Measurements from ENCODE around the gene HOXB5.

The HOXB5 gene

DNA sequence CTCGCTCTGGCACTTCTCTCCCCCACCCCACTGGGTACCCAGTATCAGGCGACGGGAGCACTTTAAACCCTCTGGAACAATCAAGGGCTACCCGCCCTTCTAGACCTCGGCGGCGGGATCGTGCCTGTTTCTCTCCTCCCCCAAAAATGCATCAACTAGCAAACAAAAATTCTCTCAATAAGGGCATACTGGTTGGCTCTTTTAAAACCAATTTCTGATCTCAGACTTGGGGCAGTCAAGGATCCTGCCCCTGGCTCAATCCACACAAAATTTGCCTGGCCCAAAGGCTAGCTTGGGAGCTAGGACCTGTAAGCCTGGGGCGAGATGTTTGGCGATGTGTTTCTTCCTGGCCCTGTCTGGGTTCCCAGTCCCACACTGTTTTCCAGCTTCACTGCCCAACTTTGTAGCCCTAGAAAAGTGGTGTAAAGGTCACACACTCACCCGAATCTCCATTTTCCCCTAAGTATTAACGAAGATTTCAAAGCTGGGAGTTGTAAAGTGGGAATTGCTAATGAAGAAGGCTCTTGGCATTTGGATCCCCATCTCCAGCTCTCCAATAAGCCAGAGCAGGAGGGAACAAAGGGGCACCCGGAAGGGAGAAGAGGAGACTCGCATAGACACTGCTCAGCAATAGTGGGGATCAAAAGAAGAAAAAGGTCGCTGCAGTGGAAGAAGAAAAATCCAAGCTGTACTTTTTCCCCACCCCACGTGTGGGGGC lies 34.3 kb downstream of the HOXB5 start:
- DNase-seq (ENCODE audit: low read depth) = no peak

DNA sequence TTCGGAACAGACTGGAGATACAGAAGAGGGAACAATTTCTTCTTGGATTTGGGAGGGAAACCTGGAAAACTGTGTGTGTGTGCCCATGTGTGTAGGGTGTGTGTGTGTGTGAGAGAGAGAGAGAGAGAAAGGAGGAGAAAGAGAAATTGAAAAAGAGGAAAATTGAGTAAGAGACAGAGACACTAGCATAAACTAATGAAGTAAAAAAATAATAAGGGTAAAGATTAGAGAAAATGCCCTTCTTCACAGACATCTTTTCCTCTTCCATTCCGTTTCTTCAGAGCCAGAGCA lies 34.8 kb downstream of the HOXB5 start:
- no peak for DNase-seq (ENCODE audit: low read depth)

DNA sequence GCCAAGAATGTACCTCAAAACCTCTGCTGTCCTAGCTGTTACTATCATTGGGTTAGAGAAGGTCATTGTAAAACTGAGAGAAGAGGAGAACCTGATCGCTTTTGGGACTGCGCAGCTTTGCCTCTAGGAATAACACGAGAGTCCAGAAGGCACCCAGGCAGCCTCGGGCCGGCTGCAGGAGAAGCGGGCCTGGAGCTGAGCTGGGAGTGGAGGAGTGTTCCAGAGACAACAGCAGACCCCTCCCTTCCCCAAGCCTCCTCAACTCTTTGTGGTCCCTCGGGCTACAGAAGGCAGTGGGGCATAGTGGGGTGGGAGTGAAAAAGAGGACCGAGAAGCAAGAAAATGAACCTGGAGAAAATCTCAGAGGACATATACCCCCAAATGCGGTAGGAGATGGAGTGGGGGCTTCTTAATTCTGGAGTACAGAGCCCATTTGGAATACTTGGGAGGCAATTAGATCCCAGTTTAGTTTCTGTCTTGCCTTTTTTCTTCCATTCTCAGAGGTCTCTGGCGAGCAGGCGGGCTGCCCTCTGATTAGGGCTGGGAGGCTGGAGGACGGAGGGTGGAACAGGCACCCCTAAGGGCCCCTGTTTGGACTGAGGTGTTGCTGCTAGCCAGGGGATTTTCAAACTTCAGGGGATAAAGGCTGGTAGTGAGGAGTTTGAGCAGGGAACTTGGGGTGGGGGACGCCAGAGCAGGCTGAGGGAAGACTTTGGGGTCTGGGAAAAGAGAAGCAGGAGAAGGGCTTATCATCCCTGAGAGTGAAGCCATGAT lies 35.3 kb downstream of the HOXB5 start:
- no peak for DNase-seq (ENCODE audit: low read depth)

DNA sequence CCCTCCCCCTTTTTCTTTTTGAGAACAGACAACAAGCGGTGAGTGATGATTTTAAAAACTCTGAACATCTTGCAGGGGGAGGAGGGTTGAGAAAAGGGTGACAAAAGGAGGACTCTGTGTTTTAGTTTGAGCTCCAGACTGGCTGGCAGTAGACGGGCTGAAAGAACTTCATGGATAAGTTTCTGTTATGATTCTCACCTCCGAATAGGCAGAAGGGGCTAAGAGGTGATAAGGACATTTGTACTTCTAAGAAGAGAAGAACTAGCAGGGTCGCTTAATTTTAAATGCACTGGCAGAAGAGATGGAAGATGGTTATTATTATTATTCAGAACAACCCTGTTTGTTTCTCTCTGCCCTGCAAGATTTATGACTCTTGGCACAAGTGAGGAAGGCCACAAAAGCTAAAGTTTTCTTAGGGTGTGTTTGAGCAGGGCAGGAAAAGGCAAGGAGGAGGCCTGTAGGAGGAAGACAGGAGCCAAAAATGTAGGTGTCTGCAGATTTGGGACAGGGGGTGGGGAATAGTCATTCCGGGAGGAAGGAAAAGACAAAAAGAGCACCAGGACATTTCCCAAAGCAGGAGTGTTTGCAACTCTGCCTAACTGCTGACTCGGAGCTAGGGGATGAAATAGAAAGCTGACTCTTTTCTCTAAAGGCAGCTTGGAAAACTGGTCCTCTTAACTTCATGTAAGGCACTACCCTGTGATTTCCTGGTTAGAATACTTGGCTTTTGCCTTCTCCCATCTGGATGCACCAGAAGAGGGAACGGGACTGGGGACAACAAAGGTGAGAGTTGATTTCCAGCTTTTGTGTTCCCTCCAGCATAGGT lies 36.8 kb downstream of the HOXB5 start:
- no peak for DNase-seq (ENCODE audit: low read depth)

DNA sequence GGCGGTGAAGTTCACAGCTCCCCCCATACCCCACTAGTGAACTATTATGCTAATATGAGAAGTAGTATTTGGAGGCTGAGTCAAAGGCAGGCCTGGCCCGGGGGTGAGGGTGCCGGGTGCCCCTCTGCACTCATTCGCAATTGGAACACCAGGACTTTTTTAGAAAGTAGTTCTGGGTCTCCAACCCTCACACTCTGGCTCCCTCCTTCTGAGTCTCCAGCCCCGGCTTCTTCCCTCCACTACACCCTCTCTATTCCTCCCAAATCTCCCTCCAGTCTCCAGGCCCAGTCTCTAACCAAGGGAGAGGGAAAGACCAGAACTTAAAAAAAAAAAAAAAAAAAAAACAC lies 37.4 kb downstream of the HOXB5 start:
- no peak for DNase-seq (ENCODE audit: low read depth)

DNA sequence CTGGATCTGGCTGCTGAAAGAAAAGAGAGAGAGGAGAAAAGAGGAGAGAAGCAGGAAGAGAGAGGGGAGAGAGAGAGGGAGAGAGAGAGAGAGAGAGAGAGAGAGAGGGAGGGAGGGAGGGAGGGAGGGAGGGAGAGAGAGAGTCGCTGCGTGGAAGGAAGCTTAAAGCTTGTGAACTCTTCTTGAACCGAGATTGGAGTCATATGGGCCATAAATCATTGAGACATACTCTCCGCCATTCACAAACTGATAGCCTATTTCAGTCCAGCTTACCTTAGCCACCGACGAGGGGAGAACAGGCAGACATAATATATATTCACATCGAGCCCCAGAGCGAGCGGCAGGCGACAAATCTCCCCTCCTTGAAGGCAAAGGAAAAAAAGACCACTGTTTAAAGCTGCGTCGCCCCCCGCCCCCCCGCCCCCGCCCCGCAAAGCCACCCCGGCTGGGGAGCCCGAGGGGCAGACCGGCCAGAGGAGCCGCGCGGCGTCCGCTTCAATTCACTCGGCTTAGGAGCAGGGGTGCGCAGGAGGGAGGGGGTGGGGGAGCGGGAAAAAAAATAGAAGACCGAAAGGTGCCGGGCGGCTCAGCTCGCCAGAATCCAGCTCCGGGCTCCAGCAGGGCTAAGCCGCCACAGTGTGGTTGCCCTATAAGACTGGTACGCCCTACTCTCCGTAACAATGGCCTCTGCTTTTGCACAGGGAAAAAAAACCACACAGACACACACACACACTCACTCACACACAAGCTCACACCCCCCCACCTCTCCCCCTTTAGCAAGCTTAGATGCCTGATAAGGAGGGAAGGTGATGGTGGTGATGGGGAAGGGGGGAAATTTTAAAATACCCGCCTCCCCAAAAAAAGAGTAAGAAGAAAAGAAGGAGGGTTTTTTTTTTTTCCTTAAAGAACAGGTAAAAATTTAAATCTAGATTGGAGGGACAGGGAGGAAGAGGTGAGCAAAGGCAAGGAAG lies 38.0 kb downstream of the HOXB5 start:
- DNase-seq (ENCODE audit: low read depth) = no peak

DNA sequence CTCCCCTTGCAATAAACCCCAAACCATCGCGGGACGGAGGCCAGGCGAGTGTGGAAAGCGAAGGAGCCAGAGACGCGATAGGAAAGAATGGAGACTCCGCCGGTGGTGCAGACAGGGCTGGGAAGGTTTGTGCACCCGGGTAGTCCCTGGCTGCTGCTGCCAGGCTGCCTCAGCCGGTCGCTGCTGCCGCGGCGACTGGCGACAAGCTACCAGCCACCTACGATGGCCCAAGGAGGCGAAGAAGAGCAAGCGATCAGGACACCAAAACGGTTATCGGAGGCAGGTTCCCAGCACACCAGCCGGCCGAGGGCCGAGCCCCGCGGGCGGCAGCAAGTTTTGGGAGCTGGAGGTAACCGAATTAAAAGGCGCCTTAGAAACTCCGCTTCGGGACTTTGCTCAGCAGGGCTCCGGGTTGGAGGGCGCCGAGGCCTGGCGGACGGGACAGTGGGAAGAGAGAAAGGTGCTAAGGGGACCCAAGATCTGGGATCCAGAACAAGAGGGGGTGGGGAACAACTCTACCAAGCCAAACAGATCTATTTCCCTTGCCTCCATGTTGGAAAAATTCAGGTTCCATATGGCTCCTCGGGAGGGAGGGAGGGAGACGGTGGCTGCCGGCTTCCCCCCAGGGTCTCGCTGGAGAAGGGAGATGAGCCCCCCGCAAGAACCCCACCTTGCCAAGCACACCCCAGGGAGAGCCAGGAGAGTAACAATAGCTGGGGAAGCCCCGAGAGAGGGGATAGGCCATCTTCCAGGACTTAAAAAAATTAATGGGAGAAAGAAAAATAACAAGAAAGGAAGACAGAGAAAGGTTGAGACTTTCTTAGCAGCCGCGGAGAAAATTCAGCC lies 38.9 kb downstream of the HOXB5 start:
- DNase-seq (ENCODE audit: low read depth) = no peak

DNA sequence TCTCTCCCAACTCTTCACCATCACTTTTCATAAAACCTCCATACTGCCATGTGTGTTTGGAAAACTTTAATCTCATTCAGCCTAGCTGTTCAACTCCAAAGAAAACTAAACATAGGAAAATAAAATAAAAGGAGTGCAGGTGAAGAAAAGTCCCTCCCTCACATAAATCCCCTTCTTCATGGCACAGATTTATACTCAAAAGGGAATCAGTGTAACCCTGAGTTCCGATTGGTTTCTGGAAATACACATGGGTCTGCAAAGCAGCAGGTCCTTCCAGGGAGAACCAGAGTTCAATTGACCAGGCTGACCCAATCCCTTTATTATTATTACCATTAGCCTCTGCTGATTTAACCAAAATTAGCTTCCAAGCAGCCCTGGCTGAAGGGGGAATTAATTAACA lies 39.8 kb downstream of the HOXB5 start:
- DNase-seq (ENCODE audit: low read depth) = no peak

DNA sequence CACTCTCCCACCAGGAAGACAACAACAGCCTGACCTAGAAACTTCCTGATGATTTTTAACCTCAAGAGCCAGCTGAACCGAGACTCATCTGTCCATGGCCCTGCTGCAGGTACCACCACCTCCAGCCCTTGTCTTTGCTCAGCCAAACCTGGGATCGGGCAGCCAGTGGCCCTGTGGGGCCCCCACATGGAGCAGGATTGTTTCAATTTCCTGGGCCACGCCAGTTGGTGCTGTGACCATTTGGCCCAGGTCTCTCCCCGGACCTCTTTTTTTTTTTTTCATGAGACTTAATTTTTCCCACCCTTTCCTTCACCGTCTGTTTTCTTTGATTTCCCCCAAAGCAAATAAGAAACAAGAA lies 40.4 kb downstream of the HOXB5 start:
- DNase-seq (ENCODE audit: low read depth) = no peak

DNA sequence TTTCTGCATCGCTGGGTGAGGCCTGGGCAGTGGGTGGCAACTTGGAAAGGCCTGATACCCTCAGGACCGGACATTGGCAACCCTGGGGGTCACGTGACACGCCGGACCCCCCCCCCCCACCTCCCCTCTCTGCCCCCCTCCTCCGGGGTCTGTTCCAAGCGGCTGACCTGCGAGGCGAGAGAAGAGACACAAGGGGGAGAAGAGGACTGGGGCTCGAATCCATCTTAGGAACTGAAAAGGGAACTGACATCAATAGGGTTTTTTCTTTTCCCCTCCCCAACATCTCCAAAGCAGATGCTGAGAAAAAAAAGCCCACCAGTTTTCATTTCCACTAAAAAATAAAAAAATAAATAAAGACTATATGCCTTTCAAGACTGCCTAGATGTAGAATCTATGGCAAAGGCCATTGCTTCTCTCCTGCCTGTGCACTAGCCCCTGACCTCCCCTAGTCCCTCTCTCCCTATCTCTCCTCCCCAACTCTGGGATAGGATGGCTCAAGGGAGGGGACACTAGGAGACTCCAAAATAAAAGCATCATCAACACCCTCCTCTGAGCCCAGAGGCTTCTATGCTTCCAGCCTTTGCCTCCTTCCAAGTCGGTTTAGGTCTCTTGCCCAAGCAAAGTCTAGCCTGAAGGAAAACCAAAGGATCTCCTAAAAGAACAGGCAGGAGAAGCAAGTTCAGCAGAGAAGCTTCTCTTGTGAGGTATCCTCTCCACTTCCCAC lies 41.0 kb downstream of the HOXB5 start:
- DNase-seq (ENCODE audit: low read depth) = no peak

DNA sequence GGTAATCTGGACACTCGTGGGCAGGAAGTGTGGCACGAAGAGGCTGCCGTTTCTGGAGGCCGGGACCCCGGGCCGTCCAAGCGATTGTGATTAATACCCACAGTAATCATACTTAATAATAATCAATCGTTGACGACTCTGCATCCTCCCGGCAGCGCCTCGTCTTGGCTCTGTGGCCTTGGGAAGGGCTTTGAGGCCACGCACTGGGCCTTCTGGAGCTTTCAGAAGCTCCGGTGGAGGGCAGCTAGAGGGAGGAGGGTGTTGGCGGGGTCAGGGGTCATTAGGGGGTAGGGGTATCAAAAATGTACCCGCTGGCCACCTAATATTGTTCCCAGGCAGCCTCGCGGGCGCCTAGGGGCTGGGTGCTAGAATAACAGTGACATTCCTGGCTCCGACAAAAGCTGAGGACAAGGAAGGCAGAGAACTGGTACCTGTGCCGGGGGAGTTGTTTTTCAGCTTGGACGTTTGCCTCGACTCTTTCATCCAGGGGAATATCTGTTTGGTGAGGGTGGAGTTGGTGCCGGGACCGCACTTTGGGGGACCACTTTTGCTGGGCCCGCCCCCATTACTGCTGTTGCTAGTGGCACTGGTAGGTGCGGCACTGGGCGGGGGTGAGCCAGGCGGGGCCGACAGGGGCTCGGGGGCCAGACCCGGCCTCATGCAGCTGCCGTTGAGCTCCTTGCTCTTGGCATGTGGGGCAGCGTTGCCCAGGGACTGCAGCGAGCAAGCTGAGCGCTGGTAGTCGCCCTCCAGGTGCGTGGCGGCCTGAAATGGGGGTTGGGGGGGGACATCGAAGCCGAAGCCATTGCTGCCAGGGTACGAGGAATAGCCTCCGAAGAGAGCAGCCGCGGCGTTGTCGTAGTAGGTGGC lies 41.7 kb downstream of the HOXB5 start:
- no peak for DNase-seq (ENCODE audit: low read depth)

DNA sequence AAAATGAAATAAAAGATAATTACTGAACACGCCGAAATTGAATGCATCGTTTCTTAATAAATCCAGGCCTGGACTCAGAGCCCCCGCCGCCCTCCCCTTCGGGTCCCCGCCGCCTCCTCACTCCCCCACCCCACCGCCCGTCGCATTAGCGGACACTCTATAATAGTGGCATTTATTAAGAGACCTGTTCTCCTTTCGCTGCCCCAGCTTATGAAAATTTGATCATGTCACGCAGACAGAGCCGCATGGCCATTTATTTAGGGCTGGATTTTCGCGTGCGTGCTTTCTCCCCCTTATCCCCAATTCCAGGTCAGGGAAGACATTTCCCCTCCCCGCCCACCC lies 42.4 kb downstream of the HOXB5 start:
- DNase-seq (ENCODE audit: low read depth) = no peak

DNA sequence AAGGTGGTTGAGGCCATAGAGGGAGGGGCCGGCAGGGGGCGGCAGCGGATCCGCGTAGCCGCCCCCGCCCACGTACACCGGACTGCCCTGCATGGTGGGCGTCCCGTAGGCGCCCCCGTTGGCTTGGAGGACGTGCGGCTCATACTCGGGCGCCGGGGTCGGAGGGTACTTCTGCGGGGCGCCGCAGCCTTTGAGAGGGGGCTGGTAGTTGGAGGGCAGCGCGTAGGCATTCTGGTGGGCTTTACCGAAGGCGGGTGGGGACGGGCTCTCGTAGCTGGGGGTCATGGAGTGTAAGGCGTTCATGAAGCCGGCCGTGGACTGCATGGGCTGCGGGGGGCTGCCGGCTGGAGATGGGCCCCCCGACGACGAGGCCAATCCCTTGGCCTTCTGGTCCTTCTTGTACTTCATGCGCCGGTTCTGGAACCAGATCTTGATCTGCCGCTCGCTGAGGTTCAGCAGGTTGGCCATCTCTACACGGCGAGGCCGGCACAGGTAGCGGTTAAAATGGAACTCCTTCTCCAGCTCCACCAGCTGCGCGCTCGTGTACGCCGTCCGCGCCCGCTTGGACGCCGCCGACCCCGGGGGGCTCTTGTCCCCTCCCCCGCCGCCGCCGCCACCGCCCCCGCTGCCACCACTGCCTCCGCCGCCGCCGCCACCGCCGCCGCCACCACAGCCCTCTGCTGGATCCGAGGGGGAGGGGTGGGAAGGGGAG lies 42.9 kb downstream of the HOXB5 start:
- no peak for DNase-seq (ENCODE audit: low read depth)

DNA sequence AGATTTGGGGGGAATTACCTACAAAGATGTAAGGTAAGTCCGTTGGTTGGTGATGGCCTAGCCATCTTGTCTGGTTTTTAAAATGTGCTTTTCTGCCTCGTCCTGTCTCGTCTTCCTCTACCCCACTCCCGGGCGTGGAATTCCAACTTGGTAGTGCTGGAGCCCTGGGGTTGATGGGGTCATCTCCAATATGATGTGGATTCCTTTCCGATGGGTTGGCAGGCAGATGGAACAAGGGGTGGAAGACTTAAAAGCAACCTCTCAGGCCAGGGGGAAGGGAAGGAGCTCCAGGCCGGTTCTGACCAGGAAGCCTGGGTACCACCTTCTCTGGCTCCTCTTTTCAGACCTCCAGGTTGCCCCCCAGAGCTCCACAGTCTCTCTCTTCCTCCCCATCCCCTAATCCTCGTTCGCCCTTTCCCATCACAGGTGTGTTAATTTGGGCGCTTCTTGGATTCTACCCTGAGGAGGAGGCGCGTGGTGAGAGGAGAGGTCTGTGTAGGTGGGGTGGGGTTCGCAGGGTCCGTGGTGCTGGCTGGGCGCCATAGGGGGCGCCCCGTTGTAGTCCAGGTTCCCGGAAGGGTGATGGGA lies 43.6 kb downstream of the HOXB5 start:
- DNase-seq (ENCODE audit: low read depth) = no peak

DNA sequence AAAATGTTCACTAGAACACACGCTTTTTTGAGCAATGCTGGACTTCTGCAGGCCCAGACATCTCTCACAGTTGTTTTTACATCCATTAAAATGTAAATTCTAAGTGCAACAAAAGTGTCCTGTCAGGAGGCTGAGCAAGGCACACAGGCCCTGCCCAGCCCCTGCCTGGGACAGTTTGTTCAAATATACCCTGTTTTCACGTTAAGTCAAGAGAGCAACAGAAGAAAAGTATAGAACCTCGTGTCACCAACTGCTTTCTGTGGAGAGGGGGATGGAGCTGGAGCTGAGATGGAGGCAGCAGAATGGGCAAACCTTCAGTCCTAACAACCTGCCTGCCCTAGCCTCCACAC lies 44.3 kb downstream of the HOXB5 start:
- no peak for DNase-seq (ENCODE audit: low read depth)

DNA sequence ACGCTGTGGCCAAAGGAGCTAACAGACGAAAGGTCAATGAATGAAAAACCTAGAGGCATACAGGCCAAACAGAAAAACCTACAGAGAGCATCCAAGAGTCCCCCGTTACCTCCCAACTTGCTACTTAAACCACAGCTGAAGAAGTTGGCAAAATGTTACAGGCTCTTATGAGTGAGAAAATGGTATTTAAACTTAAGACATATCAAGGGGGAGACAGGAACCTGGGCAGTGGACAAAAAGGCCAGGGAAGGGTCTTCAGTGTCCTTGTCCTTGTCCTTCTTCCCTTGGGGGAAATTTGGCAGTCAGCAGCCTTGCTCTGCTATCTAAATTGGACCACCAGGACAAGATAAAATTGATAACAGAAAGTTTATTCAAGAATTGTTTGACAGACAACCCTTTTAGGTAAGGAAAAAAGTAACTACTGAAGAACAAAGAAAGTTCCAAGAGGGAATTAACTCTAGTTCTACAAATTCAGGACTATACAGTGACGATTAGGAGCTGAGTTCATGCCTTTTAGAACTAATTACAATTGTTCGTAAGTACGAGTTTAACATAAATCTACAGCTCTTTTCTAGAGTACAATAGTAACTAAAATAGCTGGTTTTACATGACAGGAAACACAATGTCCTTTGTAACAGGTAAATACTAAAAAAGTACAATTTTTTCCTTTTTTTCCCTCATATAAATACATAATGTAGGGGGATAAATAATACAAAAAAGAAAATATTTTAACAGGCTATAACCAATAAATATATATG lies 44.9 kb downstream of the HOXB5 start:
- no peak for DNase-seq (ENCODE audit: low read depth)

DNA sequence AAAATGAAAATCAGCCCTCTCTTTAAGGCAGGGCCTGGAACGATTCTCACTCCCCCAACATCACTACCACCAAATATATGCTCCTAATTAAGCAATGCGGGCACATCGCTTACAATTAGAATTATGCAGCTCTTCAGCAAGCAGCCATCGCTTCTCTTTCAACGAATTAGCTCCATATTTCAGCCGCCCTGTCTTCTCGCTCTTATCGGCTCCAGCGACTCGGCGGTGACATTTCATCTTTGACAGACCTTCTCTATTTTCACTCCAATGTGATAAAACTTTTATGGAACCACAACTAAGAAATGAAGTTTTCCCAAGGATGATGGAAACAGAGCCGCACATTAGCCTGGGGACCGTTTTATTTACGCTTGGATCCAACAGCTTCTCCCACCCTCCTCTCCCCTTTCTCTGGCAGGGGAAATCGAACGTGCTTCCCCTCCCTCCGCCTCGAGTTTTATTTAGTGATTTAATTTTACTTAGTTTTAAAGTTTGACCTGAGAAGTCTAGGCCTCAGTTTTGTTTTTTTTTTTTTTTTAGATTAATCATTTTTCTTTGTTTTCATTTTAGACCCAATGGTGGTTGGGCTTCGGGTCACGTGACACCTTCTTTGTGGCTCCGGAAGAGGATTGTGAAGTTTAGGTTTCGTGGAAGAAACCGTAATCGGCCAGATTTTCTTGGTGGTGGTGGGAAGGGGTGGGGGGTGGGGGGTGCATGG lies 45.6 kb downstream of the HOXB5 start:
- no peak for DNase-seq (ENCODE audit: low read depth)

All from stimulated activated CD8-positive, alpha-beta memory T cell treated with anti-CD3 and anti-CD28 coated beads, Interleukin-12 subunit alpha, Interleukin-12 subunit beta, amount 100 ng/mL, for 4 hours (primary cell).